Head of caudate nucleus (tissue), 42 donors: ENCODE measurements around the gene TTC1.
A peak's percentile ranks its signal among the peaks of the same experiment; 100 is the strongest.
"Not testable (repeated sequence)": the region's sequence is repeated elsewhere in the genome, so short reads cannot be mapped to it uniquely, and the experiment has no call there.

Source experiments
- DNase-seq, 42 donors: peaks; one replicate each; pipeline versions ENCODE4 v3.0.0 to v3.0.0-alpha.2; 2020 to 2021; ENCODE audit warnings: mixed read lengths in 7 of 42
- intact Hi-C: fragments of 100-400 bp; cut with DNase I; formaldehyde crosslinking; loops from one replicate; pipeline ENCODE4 v1.15.0; 2022

TTC1 gene, protein sequence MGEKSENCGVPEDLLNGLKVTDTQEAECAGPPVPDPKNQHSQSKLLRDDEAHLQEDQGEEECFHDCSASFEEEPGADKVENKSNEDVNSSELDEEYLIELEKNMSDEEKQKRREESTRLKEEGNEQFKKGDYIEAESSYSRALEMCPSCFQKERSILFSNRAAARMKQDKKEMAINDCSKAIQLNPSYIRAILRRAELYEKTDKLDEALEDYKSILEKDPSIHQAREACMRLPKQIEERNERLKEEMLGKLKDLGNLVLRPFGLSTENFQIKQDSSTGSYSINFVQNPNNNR

DNA sequence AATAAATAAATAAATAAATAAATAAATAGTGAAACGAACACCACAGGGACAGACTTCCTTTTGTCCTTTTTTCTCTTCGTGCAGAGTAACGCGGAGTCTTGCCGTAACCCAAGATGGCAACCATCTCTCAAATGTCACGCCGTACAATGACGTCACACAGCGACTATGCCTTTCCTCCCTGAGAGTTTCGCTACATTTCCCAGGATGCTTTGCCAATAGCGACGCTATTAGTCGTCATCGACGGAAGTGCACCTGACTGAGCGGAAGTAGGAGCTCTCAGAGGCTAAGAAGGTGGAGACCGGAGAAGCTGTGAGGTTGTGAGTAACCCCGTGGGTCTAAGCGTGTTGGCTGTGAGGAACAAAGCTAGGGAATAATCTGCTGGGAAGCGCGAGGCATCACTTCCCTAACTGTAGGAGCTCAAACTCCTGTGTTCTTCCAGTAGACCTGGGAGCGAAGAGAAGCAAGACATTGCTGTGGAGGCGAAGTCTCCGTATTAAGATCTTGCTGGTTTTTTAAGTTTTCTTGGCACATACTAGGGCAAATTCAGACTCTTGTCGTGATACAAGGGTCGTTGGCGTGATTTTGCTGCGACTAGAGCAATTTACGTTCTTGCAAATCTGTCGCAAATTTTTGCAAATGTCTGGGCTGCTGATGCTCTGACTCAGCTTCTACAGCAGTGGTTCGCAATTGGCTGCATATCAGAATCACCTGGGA is at the start of gene TTC1:
TSS of gene TTC1 (plus strand) at position 263 of the 714 bp plus-strand sequence. CDS start 1,390 bp downstream, outside the sequence.
- intact Hi-C loops: loop anchor here (5.0 kb wide), 1 partner anchor 338 kb away; no protein-coding TSS in a partner anchor
- DNase-seq: peak; percentile 84 to 99 (median 97)

DNA sequence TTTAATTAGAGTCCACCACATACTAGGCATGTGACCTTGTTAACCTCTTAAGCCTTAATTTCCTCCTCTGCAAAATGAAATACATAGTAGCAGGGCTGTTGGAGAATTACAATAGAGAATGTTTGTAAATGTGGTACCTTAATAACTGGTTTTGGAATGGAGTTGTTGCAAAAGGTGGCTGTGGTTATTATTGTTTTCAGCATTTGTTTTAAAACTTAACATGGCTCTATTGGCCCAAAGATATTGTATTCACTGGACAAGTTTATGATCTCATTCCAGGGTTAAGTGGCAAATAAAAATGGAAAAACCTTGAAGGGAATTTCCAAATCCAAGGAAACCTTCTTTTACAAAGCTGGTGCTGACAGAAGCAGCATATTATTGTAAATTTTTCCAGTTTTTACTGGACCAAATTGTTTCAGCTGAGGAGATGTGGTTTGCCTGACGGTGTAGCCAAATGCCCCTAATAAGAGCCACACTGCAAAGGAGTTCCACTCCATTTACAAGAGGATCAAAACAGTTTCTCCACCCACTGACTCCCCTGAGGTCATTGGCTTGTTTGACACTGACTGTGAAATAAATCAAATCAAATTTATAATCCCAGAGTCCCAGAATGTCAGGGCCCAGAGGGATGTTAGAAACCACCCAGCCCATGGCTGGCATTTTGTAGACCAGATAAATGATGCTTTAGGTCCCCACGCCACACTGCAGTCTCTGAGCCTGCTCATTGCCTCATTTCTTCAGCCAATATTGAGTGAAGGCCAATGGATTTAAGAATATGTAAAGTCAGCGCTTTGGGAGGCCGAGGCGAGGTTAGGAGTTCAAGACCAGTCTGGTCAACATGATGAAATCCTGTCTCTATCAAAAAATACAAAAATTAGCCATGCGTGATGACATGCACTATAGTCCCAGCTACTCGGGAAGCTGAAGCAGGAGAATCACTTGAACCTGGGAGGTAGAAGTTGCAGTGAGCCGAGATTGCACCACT is 47.5 kb upstream of the TTC1 start:
- intact Hi-C loops: no loop called here
- no peak for DNase-seq

DNA sequence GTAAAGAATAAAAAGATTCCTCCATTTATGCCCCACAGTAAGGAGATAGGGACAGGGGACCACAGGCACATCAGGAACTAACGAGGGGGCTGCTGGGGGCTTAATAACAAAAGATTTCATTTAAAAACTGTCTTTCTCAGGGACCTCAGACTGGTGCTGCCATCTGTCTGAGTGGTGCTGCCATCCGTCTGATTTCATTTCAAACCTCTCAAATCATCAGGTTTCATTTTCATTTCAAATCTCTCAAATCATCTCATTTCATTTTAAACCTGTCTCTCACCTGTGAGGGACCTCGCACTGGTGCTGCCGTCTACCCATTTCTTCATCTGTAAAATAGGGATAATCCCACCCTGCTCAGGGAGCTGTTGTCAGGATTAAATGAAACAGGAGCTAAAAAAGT is 46.7 kb upstream of the TTC1 start:
- DNase-seq: no peak
- intact Hi-C loops: no loop called here

DNA sequence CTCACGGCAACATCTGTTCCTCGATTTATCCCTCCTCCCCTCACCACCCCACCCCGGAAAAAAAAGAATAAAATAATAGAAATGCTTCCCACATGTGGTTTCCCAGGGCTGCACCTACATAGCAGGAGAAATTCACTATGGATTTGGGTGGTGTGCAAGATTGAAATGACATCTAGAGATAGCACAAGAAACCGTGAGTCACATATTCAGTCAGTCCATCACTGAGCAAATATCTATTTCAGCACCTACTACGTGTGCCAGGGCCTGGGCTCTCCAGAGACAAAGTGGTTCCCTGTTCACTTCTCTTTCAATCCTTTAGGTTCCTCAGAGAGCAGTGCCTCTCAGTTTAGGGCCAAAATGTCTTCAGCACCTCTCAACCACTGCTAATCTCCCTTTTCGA is 45.0 kb upstream of the TTC1 start:
- intact Hi-C loops: no loop called here
- DNase-seq: no peak

DNA sequence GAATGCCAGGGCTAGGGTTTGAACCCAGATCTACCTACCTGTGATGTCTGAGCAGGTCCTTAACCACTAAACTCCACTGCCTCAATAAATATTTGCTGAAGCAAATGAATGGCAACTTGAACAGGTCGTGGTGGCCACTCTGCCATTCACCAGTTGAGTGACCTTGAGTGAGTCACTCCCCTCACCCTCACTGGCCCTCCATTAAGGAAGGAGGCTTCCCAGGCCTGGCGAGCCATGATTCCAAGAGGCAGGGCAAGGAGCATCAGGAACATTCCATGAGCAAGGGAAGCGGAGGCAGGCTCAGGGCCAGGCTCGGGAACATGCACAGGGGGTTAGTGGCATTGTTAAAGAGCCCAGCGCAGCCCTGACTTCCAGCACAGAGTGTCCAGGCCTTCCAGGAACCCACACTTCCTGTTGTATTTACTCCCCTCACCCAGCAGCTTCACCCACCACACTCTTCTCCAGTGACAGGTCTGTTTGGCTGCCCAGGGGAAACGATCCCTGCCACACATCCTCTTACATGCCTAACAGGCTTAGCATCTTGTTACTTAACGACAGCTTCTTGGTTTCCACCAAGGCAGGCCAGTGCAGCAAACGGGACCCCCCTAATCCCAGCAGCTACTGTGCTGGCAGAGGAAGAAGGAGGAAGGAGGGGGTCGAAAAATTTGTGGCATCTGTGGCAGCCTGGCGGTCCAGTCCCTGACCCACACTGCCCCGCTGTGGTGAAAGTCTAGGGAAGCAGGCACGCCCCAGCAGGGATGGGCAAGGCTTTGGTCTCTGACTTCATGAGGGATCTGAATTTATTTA is 43.7 kb upstream of the TTC1 start:
- peak in 33 of 42 donors; percentile 3 to 70 (median 28) for DNase-seq
- intact Hi-C loops: no loop called here

DNA sequence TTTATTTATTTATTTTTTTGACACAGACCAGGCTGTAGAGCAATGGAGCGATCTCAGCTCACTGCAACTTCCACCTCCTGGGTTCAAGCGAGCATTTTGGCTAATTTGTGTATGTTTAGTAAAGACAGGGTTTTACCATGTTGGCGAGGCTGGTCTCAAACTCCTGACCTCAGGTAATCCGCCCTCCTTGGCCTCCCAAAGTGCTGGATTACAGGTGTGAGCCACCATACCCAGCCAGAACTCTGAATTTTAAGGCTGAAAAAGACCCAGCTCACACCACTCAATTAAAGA is 43.2 kb upstream of the TTC1 start:
- intact Hi-C loops, DNase-seq: not testable (repeated sequence)

DNA sequence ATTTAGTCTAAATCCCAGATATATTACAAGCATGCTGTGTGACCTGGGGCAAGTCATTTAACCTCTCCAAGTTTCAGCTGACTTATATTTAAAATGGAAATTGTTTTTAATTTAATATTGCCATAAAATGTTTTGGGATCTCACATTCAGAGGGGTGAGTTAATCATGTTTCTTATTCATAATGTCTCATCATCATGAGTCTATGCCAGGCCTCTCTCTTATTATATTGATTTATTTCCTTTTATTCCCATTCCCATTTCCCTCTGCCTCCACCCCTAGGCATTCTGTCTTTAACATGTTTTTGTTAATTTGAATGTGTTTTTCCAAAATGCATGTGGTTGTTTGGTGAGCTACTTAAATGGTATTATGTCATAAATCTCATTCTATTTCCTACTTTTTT is 39.0 kb upstream of the TTC1 start:
- DNase-seq: no peak
- intact Hi-C loops: no loop called here

DNA sequence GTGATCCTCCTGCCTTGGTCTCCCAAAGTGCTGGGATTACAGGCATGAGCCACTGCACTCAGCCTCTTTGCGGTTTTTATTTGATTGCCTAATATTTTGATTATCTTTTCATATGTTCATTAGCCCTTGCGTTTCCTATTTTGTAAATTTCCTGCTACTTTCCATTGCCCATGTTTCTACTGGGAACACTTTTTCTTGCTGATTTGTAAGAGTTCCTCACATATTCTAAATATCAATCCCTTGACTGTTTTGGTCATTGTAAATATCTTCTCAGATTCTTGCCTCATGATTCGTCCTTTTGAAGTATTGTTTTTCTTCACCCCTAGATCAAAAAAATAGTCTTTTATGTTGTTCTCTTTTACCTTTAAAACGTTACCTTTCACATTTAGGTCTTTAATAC is 37.9 kb upstream of the TTC1 start:
- DNase-seq: no peak
- intact Hi-C loops: no loop called here

DNA sequence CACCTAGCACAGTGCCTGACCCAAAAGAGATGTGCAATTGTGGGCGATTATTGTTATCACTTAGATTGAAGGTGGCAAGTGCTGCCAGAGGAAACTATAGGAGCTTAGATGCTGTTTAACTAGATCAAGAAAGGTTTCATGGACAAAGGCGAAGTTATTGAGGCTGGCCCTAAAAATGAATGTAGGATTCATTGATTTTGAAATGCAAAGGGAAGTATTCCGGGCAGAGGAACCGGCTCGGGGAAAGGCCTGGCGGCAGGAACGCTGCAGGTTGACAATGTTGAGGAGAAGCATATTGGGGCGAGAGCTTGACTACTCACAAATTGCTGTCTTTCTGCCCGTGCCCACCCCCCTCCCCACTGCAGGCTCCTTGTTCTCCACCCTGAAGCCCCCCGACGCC is 37.4 kb upstream of the TTC1 start:
- intact Hi-C loops: no loop called here
- DNase-seq: no peak

DNA sequence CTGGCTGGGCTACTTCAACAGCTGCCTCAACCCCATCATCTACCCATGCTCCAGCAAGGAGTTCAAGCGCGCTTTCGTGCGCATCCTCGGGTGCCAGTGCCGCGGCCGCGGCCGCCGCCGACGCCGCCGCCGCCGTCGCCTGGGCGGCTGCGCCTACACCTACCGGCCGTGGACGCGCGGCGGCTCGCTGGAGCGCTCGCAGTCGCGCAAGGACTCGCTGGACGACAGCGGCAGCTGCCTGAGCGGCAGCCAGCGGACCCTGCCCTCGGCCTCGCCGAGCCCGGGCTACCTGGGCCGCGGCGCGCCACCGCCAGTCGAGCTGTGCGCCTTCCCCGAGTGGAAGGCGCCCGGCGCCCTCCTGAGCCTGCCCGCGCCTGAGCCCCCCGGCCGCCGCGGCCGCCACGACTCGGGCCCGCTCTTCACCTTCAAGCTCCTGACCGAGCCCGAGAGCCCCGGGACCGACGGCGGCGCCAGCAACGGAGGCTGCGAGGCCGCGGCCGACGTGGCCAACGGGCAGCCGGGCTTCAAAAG is 36.9 kb upstream of the TTC1 start:
- DNase-seq: no peak
- intact Hi-C loops: no loop called here

DNA sequence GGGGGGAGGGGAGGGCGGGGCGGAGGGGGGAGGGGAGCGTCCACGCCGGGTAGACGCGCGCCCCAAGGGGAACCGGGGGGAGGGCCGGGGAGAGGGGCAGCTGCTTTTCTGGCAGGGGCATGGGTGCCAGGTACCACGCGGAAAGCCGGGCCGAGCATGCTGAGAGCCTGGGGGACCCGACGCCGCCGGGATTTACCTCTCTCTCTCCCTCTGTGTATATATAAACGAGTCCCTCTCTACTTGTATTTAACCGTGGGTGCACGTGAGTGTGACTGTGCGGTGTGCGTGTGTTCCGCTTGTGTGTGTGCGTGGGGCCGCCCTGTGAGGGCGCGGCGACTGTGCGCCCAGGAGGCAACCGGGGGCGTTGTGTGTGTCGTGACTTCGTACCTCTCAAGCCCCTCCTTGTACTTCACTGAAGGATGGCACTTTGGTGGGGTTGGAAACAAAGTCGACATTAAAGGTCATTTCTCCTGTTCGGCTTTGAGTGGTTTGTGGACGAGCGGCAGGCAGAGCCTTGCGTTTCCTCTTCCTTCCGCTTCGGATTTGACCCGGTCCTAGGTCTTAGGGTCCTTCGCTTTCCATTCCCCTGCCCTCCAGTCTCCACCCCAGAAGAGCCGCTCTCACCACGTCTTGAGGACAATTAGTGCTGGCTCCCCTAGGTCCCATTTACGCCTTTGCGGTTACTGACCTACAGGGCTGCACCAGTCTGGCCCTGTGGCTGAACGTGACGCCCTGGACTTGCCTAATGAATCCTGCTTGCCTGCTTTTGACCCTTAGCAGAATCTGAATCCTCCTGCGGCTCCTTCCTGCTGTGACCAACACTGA is 36.2 kb upstream of the TTC1 start:
- no peak for DNase-seq
- intact Hi-C loops: no loop called here

DNA sequence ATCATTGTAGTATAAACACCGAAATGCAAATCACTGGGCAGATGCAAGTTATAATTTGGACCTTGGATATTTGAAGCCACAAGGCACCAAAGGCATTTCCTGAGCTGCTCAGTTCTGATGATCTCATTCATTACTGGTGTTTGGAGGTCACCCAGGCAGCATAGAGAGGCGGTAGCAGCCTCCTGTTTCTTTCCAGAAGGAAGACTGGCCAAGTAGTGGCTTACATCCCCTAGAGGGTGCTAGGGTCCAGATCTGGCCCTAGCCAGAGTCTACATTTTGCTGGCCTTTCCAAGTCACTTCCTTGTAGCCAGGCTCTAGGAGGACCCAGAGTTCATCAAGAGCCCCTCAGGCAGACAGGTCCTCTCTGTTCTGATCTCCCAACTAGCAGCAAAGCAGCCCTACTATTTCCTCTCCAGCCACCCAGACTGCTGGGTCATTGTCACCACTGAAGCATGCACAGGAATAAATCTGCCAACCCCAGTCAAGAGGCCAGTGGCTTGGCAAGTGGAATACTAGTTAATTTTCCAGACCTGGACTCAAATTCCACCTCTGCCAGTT is 33.4 kb upstream of the TTC1 start:
- no peak for DNase-seq
- intact Hi-C loops: no loop called here

DNA sequence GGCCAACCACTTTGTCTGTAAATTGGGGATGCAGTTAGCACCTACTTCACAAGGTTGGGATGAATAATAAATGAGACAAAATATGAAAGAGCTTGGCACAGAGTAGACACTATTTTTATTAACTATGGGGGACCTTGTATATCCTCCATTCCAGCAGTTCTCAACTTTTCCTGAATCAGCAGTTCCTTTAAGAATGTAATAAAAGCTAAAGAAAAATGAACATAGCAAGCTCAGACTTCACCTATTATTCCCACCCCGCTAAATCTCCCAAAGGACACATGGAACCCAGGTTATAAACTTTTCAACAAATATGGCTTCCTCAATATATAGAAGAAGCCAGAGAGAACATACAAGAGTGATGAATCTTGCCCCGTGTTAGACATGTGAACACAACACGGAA is 32.0 kb upstream of the TTC1 start:
- no peak for DNase-seq
- intact Hi-C loops: no loop called here

DNA sequence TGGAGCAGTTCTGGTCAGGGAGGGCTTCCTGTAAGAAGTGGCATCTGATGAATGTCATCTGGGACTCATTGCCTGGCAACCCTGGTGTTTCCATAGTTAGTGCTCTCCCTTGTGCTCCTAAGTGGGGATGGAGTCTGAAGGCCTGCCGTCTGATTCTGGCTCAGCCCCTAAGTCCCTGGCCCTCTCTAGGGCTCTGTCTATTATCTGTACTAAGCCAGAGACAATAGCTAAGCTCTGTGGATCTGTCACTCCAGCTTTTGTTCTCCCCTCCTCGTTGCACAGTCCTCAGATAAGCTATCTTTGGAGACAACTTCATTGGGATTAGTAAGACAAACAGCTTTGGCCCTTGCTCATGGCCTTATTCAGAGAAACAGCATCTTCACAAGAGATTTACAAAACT is 30.6 kb upstream of the TTC1 start:
- intact Hi-C loops: no loop called here
- DNase-seq: no peak

DNA sequence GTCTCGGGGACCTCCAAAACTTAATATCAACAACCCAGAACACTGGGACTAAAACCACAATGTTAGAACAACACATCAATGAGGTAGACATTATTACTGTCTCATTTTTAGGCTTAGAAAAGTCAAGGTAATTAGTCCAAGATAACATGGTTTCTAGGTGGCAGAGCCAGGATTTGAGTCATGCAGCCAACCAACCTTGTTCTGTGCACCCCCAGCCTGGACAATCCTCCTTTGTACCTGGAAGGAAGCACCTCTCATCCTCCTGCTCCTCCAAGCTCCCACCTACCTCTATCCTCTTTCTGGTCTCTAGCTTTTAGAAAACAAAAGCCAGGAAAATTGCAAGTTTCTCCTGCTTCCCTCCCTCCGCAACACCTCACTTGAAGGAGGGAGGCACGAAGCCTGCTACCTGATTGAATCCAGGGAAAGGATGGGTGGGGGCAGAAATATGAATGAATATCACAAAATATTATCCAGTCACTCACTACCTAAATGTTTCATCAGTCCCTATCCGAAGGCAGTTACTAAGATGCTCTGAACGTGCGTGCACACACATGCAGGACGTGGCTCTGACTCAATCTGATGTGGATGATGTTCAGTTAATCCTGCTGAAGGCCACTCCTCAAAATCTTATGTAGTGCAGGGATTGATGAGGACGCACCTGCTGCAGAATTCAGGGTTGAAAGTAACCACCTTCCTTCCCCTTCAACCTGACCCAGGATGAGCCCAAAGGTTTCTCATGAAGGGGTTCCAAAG is 26.3 kb upstream of the TTC1 start:
- intact Hi-C loops: loop anchor here (5.0 kb wide), 1 partner anchor 535 kb away; no protein-coding TSS in a partner anchor
- DNase-seq: no peak

DNA sequence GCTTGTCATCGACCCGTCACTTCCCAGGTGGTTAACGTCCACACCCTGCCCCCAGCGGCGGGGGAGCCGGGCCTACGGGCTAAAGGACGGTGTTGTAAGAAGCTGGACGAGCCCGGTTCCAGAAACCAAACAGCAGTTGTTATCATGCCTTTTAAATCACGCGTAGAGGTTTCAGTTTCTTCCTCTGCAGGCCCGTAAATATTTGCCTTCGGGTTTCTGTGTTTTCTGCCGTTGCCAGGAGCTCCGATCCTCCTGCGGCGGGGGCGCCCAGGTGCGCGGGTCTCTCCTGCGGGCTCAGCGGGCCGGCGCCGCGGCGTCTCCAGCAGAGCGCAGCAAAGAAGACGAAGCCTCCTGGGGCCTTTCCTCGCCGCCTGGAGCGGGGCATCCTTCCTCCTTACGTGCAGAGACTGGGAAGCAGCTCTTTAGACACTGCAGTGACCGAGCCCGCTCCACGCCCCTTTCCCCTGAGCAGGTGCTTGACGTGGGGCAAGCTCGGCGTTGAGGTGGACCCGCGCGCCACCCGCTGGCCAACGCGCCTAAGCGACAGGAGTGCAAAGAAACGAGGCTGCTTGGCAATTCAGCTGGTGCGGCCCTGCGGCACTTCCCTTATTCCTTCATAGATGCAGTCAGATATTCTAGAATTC is 21.8 kb upstream of the TTC1 start:
- peak; percentile 62 to 93 (median 82) for DNase-seq
- intact Hi-C loops: no loop called here
